Nephron progenitor cell (in vitro differentiated cells): ENCODE measurements around the gene FAP.

Source experiments
- DNase-seq: peaks from one replicate; pipeline ENCODE4 v3.0.0; 2021
- H3K27ac Mint-ChIP-seq: 2 replicates; pipeline ENCODE4 v1.8.0; 2021; ENCODE audit warnings: mild to moderate bottlenecking, moderate library complexity, mixed read lengths
- H3K27me3 Mint-ChIP-seq: 2 replicates; pipeline ENCODE4 v1.8.0; 2021; ENCODE audit warnings: mild to moderate bottlenecking, low read depth, mixed read lengths; ENCODE audit not compliant: poor library complexity
- H3K36me3 Mint-ChIP-seq: 2 replicates; pipeline ENCODE4 v1.8.0; 2021; ENCODE audit warnings: low read depth, mixed read lengths
- H3K4me1 Mint-ChIP-seq: 2 replicates; pipeline ENCODE4 v1.8.0; 2021; ENCODE audit warnings: mixed read lengths
- H3K4me3 Mint-ChIP-seq: 2 replicates; pipeline ENCODE4 v1.8.0; 2021; ENCODE audit warnings: mild to moderate bottlenecking, moderate library complexity, mixed read lengths
- H3K9me3 Mint-ChIP-seq: 2 replicates; pipeline ENCODE4 v1.8.0; 2021; ENCODE audit warnings: mild to moderate bottlenecking, moderate library complexity, mixed read lengths
- TF ChIP-seq, protein P1 (sequence below): fragments of 200-600 bp; sonication (generic); IDR thresholded peaks from 2 replicates; pipeline ENCODE4 v1.5.0; 2021; ENCODE audit warnings: antibody characterized with exemption

The FAP gene, protein sequence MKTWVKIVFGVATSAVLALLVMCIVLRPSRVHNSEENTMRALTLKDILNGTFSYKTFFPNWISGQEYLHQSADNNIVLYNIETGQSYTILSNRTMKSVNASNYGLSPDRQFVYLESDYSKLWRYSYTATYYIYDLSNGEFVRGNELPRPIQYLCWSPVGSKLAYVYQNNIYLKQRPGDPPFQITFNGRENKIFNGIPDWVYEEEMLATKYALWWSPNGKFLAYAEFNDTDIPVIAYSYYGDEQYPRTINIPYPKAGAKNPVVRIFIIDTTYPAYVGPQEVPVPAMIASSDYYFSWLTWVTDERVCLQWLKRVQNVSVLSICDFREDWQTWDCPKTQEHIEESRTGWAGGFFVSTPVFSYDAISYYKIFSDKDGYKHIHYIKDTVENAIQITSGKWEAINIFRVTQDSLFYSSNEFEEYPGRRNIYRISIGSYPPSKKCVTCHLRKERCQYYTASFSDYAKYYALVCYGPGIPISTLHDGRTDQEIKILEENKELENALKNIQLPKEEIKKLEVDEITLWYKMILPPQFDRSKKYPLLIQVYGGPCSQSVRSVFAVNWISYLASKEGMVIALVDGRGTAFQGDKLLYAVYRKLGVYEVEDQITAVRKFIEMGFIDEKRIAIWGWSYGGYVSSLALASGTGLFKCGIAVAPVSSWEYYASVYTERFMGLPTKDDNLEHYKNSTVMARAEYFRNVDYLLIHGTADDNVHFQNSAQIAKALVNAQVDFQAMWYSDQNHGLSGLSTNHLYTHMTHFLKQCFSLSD

DNA sequence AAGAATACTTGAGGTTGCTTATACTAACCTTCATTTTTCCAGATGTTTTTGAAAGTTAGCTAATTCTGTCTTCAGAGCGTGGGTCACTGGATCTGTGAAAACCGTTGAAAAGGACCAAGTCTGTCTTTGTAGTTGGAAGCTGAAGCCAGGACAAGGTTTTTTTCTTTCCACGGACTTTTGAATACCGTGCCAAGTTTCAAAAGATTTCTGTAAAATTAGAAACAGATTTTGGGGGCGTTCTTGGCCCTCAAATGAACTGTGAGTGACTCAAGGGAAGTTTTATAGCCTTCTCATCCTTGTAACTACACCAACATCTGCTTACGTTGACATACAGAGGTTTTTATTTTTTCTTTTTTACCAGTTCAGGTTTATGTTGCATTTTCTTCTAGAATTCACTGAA, at the start of gene FAP:
TSS of gene FAP (minus strand) at position 152 of the 400 bp plus-strand sequence. CDS start at position 34, 118 bp downstream.
- TF ChIP-seq, protein P1, sequence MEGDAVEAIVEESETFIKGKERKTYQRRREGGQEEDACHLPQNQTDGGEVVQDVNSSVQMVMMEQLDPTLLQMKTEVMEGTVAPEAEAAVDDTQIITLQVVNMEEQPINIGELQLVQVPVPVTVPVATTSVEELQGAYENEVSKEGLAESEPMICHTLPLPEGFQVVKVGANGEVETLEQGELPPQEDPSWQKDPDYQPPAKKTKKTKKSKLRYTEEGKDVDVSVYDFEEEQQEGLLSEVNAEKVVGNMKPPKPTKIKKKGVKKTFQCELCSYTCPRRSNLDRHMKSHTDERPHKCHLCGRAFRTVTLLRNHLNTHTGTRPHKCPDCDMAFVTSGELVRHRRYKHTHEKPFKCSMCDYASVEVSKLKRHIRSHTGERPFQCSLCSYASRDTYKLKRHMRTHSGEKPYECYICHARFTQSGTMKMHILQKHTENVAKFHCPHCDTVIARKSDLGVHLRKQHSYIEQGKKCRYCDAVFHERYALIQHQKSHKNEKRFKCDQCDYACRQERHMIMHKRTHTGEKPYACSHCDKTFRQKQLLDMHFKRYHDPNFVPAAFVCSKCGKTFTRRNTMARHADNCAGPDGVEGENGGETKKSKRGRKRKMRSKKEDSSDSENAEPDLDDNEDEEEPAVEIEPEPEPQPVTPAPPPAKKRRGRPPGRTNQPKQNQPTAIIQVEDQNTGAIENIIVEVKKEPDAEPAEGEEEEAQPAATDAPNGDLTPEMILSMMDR: no peak
- Mint-ChIP-seq H3K36me3 (no peaks in the 10 kb centered on the region), H3K27me3 (peaks cover 6% of the 10 kb centered on the region), H3K4me3 (peak within 1 kb of the TSS; percentile 58), H3K4me1 (peaks cover 5% of the 10 kb centered on the region), H3K9me3 (no peaks in the 10 kb centered on the region), H3K27ac (no peak within 1 kb of the TSS)
- DNase-seq: no peak

DNA sequence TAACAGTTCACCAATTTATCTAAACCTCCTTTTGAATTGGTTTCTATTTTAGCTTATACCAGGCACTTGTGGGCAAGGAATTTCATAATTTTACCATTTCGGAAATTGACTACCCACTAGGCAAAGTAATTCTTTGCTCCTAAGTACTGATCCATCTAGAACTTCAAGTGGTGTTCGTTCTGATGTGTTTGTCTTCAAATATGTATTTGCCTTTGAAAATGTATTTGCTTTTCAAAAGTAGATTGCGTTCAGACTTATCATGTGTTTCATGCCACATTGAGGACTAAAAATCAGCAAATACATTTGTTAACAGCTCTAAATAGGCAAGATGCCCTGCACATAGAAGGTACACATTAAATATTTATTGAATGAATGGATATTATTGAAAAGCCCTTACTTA, 48.5 kb upstream of the FAP start:
- DNase-seq: no peak
- Mint-ChIP-seq H3K36me3 (no peaks in the 10 kb centered on the region), H3K27me3 (peaks cover 4% of the 10 kb centered on the region), H3K4me1 (no peaks in the 10 kb centered on the region), H3K9me3 (no peaks in the 10 kb centered on the region), H3K27ac (no peak overlapping the region), H3K4me3 (no peak overlapping the region)
- TF ChIP-seq, protein P1: no peak

DNA sequence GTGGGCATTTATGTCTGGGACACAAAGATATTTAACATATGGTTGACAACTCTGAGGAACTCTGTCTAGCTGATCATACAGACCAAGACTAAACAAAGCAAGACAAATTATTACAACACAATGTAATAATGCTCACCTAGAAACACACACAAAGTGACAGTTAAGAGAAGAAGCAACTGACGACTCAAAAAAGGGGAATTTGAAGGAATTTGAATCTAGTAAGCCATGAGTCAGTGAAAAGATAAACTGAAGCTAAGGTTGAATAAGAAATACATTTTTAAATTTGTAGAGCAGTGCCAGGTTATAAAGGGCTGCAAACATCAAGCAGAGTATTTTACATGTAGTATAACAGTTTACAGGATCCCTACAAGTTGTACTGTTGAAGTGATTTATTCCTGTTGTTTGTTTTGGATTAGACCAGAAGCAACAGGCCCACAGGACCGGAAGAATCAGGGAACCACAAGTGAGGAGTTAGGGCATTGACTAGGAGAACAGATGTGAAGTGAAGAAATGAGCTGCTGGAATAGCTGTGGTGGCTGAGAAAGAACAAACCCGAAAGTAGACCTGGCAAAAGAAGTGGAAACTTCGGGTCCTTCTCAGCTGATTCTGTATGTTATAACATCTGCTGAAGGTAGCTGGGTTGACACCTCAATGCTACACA, 39.6 kb upstream of the FAP start:
- H3K36me3 Mint-ChIP-seq: no peaks in the 10 kb centered on the region
- no peaks in the 10 kb centered on the region for H3K9me3 Mint-ChIP-seq
- DNase-seq: no peak
- H3K27ac Mint-ChIP-seq: no peak overlapping the region
- TF ChIP-seq, protein P1: no peak
- no peaks in the 10 kb centered on the region for H3K4me1 Mint-ChIP-seq
- H3K27me3 Mint-ChIP-seq: no peaks in the 10 kb centered on the region
- no peak overlapping the region for H3K4me3 Mint-ChIP-seq

DNA sequence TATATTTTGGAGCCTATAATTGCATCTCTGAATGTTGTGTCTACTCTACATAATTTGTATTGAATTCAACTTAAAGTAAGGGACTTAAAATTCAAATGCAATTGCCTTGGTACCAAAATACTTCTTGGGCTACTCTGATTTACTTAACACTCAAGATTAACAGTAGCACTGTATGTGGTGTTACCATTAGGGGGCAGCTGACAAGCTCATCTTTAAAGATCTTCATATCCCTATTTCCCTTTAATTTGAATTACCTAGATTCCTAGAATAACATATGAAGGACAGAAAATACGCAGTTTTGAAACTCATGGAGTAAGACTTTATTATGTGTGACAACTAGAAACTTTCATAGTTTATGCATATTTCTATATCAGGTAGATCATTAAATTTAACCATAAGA, 37.4 kb upstream of the FAP start:
- H3K4me3 Mint-ChIP-seq: no peak overlapping the region
- no peaks in the 10 kb centered on the region for H3K36me3 Mint-ChIP-seq
- TF ChIP-seq, protein P1: no peak
- no peak overlapping the region for H3K27ac Mint-ChIP-seq
- no peaks in the 10 kb centered on the region for H3K9me3 Mint-ChIP-seq
- peaks cover 4% of the 10 kb centered on the region for H3K27me3 Mint-ChIP-seq
- H3K4me1 Mint-ChIP-seq: no peaks in the 10 kb centered on the region
- no peak for DNase-seq

DNA sequence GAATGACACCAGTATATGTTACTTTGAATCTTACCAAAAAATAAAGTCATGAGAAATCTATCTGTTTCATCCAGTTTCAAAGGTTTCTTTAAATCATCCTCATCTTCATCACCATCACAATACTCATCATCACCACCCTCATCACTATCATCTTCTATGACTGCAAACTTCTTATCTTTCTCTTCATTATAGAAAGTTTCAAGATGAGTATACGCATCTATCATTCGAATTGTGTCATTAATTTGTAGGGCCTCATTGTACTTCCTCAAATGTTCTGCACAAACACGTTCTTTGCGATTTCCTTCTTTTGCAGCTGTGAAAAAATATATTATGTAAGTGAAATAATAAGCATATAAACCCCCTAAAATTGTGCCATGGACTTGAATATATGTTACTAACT, 34.1 kb upstream of the FAP start:
- no peaks in the 10 kb centered on the region for H3K4me1 Mint-ChIP-seq
- DNase-seq: no peak
- H3K9me3 Mint-ChIP-seq: no peaks in the 10 kb centered on the region
- no peak overlapping the region for H3K27ac Mint-ChIP-seq
- TF ChIP-seq, protein P1: no peak
- H3K4me3 Mint-ChIP-seq: no peak overlapping the region
- H3K36me3 Mint-ChIP-seq: no peaks in the 10 kb centered on the region
- H3K27me3 Mint-ChIP-seq: peaks cover 4% of the 10 kb centered on the region
